Activated B cell treated with CpG ODN at 0.5 μM for 24 hours (primary cell): ENCODE results near the gene CDKAL1. TPM values are rescaled to one million over a fixed set of nuclear protein-coding genes. Genes with fewer than 3 reads are reported as not detected.

Source experiments
- ATAC-seq: fragments of 200-7000 bp; cut with Tn5 transposase; one replicate; pipeline ENCODE4 v1.10.0; 2021; ENCODE audit warnings: low read depth, mild to moderate bottlenecking, moderate library complexity
- CTCF ChIA-PET: fragments of 350-600 bp; sonication (Branson Sonifier 250); formaldehyde crosslinking; loops from one replicate; lab custom pipeline; 2021; ENCODE audit warnings: antibody characterized with exemption; lab: Charles Lee
- POLR2A ChIA-PET: fragments of 350-600 bp; sonication (Branson Sonifier 250); formaldehyde crosslinking; loops from one replicate; lab custom pipeline; 2021; ENCODE audit warnings: antibody characterized with exemption; lab: Charles Lee
- DNase-seq: peaks from one replicate; pipeline ENCODE4 v3.0.0; 2022
- H3K27ac Mint-ChIP-seq: one replicate; pipeline ENCODE4 v1.8.0; 2020; ENCODE audit warnings: mixed read lengths
- H3K27me3 Mint-ChIP-seq: one replicate; pipeline ENCODE4 v1.8.0; 2021; ENCODE audit warnings: mixed read lengths
- H3K36me3 Mint-ChIP-seq: one replicate; pipeline ENCODE4 v1.8.0; 2021; ENCODE audit warnings: low read depth, mixed read lengths
- H3K4me1 Mint-ChIP-seq: one replicate; pipeline ENCODE4 v1.8.0; 2021; ENCODE audit warnings: mixed read lengths
- H3K4me3 Mint-ChIP-seq: one replicate; pipeline ENCODE4 v1.8.0; 2020; ENCODE audit warnings: mild to moderate bottlenecking, mixed read lengths
- H3K9me3 Mint-ChIP-seq: one replicate; pipeline ENCODE4 v1.8.0; 2020; ENCODE audit warnings: mixed read lengths
- CTCF ChIP-seq: fragments of 200-600 bp; IDR thresholded peaks from one replicate; pipeline ENCODE4 v1.8.0; 2022; ENCODE audit warnings: antibody characterized with exemption, mild to moderate bottlenecking
- intact Hi-C: fragments of 100-400 bp; cut with micrococcal nuclease; formaldehyde crosslinking; loops from one replicate; pipeline ENCODE4 v1.15.1; 2024
- total RNA-seq: library from RNA; stranded (reverse); gene quantifications from 2 replicates; pipeline ENCODE4 v1.2.3, GENCODE V29; 2022

CDKAL1 gene
- total RNA-seq, 1 donor from 2014 or later, result 31.9 TPM

DNA sequence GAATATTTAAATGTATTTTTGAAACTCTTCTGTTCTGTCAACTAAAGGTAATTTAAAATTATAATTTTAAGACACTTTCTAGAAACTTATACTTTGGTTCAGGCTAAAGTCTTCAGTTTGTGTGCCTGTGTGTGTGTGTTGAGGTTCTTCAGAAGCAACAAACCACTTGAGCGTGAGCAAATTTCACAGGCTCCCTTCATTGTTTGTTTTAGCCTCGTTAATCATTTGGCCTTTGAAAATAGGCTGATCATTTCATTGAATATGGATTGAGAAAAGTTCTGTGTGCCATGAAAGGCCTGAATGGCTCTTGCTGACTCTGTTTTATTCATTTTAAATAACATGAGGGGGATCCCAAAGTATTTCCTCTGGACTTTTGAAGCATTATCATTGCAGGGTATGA lies 420.1 kb downstream of the CDKAL1 start:
- intact Hi-C loops, result loop anchor here (5.0 kb wide), 1 partner anchor 633 kb away; no protein-coding TSS in a partner anchor
- no peak for ATAC-seq
- Mint-ChIP-seq H3K4me1 (no peaks in the 10 kb centered on the region), H3K36me3 (peaks cover 36% of the 10 kb centered on the region), H3K4me3 (no peak overlapping the region), H3K27ac (no peak overlapping the region), H3K9me3 (no peaks in the 10 kb centered on the region), H3K27me3 (no peaks in the 10 kb centered on the region)
- TF ChIP-seq CTCF, result no peak
- ChIA-PET POLR2A (no interaction called here), CTCF (no interaction called here)
- DNase-seq, result no peak

DNA sequence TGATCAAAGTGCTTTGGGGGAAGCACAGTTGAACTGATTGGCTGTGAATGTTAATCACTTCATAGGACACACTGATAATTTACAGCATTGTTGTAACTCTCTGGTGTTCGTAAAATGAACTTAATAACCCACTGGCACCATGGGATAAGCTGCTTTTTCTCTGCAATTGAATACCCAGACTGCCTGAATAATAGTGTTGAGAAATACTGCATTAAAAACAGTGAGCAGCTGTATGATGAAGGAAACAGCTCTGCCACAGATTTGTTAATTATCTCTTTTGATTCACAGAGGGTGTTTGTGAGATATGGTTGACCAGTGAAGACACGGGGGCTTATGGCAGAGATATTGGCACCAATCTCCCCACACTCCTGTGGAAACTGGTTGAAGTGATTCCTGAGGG lies 420.9 kb downstream of the CDKAL1 start:
- intact Hi-C loops, result no loop called here
- Mint-ChIP-seq H3K4me1 (no peaks in the 10 kb centered on the region), H3K27me3 (no peaks in the 10 kb centered on the region), H3K36me3 (peaks cover 36% of the 10 kb centered on the region), H3K27ac (no peak overlapping the region), H3K9me3 (no peaks in the 10 kb centered on the region), H3K4me3 (no peak overlapping the region)
- ATAC-seq (no peak), DNase-seq (no peak)
- TF ChIP-seq CTCF, result no peak
- CTCF ChIA-PET, result no interaction called here
- POLR2A ChIA-PET, result no interaction called here

DNA sequence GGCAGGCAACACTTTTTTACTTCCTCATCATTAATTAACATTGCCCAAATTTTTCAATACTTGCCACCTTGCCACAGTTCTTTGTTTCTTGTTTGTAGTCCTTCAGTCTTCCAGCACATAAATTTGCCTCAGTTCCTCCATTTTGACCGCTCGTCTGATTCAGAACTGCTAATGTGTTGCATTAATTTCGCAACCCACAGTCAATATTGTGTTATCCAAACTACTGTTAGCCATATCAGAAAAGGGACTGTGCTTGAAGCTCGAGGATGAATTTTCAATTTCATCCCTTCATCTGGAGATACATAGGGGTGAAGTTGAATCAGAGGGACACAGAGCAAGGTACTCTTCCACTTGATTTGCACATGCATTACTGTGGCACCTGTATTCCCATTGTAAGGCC lies 421.5 kb downstream of the CDKAL1 start:
- Mint-ChIP-seq H3K4me1 (no peaks in the 10 kb centered on the region), H3K4me3 (no peak overlapping the region), H3K27ac (no peak overlapping the region), H3K36me3 (peaks cover 40% of the 10 kb centered on the region), H3K9me3 (no peaks in the 10 kb centered on the region), H3K27me3 (no peaks in the 10 kb centered on the region)
- no peak for TF ChIP-seq CTCF
- intact Hi-C loops, result no loop called here
- DNase-seq (no peak), ATAC-seq (no peak)
- ChIA-PET POLR2A (no interaction called here), CTCF (no interaction called here)

DNA sequence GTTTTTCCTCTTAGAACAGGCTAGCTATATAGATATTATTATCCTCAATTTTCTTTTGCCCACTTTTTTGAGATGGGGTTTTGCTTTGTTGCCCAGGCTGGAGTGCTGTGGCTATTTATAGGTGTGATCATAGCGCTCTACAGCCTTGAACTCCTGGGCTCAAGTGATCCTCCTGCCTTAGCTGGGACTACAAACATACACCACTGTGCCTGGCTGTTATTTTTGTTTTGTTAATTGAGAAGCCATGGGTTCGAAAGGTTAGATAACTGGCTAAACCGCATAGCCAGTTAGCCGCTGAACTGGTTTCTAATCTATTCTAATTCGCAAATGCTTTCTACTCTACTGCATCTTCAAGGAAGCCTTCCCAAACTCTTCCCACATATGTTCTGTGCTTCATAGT lies 425.8 kb downstream of the CDKAL1 start:
- no peak for ATAC-seq
- Mint-ChIP-seq H3K27me3 (no peaks in the 10 kb centered on the region), H3K27ac (no peak overlapping the region), H3K36me3 (peaks cover 54% of the 10 kb centered on the region), H3K4me3 (no peak overlapping the region), H3K4me1 (no peaks in the 10 kb centered on the region), H3K9me3 (no peaks in the 10 kb centered on the region)
- DNase-seq, result no peak
- intact Hi-C loops, result no loop called here
- ChIA-PET CTCF (no interaction called here), POLR2A (no interaction called here)
- no peak for TF ChIP-seq CTCF

DNA sequence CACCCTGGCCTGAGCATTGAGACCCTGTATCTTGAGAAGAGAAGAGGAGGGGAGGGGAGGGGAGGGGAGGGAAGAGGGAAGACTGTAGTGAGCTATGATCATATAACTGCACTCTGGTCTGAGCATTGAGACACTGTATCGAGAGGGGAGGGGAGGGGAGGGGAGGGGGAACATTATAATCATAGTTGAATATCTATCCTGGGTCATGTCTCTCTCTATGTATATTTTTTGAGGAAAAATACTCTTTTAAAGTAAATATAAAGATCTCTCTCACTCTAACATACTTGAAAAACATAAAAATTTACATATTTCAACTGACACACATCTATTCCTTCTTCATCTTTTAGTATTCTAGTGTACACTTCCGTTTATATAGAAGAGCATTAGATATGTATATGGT lies 431.0 kb downstream of the CDKAL1 start:
- intact Hi-C loops, result no loop called here
- no peak for ATAC-seq
- TF ChIP-seq CTCF, result no peak
- Mint-ChIP-seq H3K9me3 (peaks cover 22% of the 10 kb centered on the region), H3K27ac (no peak overlapping the region), H3K4me1 (no peaks in the 10 kb centered on the region), H3K4me3 (no peak overlapping the region), H3K36me3 (peaks cover 53% of the 10 kb centered on the region), H3K27me3 (no peaks in the 10 kb centered on the region)
- DNase-seq, result no peak
- CTCF ChIA-PET, result no interaction called here
- POLR2A ChIA-PET, result no interaction called here
